ENCODE measurements around the gene NUF2.

Gene NUF2

GRCh38 chr1:163401211-163401610, 79.5 kb downstream of the NUF2 start:
- no peak for DNase-seq (ENCODE audit: low read depth)

Data from GM04504 (cell line).